Measurements from ENCODE around the gene PSENEN. TPM values are rescaled to one million over a fixed set of nuclear protein-coding genes. Genes with fewer than 3 reads are reported as not detected.

PSENEN gene
- total RNA-seq, 1 experiment from 2014 or later, result 70.2 TPM

GRCh38 chr19:35739275-35740107 lies 6.0 kb upstream of the PSENEN start:
- no peaks in the 10 kb centered on the region for H3K27me3 ChIP-seq (replicated peaks; ENCODE audit: control insufficient read depth, insufficient read depth, low read length)
- H3K36me3 Mint-ChIP-seq (ENCODE audit: insufficient read depth, unreplicated experiment), result peaks cover 76% of the 10 kb centered on the region
- peaks cover 6% of the 10 kb centered on the region; the same call in 1 of the 2 replicates for H3K4me1 ChIP-seq
- ChIA-PET CTCF (interaction anchor here (1.0 kb wide), 1 partner anchor 9 kb away, joined by 3 read pairs; the partner anchor contains the start of gene LIN37), POLR2A (interaction anchor here (1.0 to 1.1 kb wide), 2 partner anchors 9 to 21 kb away, joined by 3 to 4 read pairs; partner anchors contain the start of gene LIN37)
- no peaks in the 10 kb centered on the region for H3K9me3 Mint-ChIP-seq (ENCODE audit: unreplicated experiment)
- H3K9me3 ChIP-seq, result no peaks in the 10 kb centered on the region
- intact Hi-C loops (cut with micrococcal nuclease; ENCODE audit: unreplicated experiment), result loop anchor here (1.0 to 2.0 kb wide), 2 partner anchors 22 to 47 kb away; no protein-coding TSS in a partner anchor
- no TSS peak for BruUV-seq (replicated peaks)
- H3K4me3 Mint-ChIP-seq (ENCODE audit: unreplicated experiment), result peak overlapping the region; percentile 97
- TF ChIP-seq CTCF (IDR thresholded peaks at IDR 0.05; ENCODE audit: insufficient read depth in 1 of 2, low read depth in 1 of 2, low read length in 1 of 2, severe bottlenecking in 1 of 2, unreplicated experiment in 1 of 2), result no peak
- H3K27me3 Mint-ChIP-seq (ENCODE audit: insufficient read depth, unreplicated experiment), result no peaks in the 10 kb centered on the region
- DNase-seq, result no peak
- peaks cover 11% of the 10 kb centered on the region for H3K4me1 Mint-ChIP-seq (ENCODE audit: low read depth, unreplicated experiment)
- H3K36me3 ChIP-seq (ENCODE audit: control insufficient read depth, insufficient read depth, low read length), result peaks cover 8% of the 10 kb centered on the region; the same call in 1 of the 2 replicates
- H3K27ac Mint-ChIP-seq (ENCODE audit: unreplicated experiment), result peak overlapping the region; percentile 87
- peak overlapping the region; percentile 53 for H3K4me3 ChIP-seq (ENCODE audit: low read depth, low read length)

- CTCF ChIA-PET, result interaction anchor here (0.9 to 1.2 kb wide), 7 partner anchors 8 to 191 kb away, joined by 3 to 13 read pairs (median 5); partner anchors contain the start of gene LIN37
- Histone ChIP-seq H3K9me3 (no peaks in the 10 kb centered on the region), H3K4me3 (ENCODE audit: low read depth, low read length) (peak overlapping the region; percentile 53), H3K36me3 (ENCODE audit: control insufficient read depth, insufficient read depth, low read length) (peaks cover 8% of the 10 kb centered on the region; the same call in 1 of the 2 replicates), H3K27me3 (replicated peaks; ENCODE audit: control insufficient read depth, insufficient read depth, low read length) (no peaks in the 10 kb centered on the region), H3K4me1 (peaks cover 8% of the 10 kb centered on the region; the same call in 1 of the 2 replicates)
- H3K4me1 Mint-ChIP-seq (ENCODE audit: low read depth, unreplicated experiment), result peaks cover 11% of the 10 kb centered on the region
- POLR2A ChIA-PET, result interaction anchor here (1.0 to 1.2 kb wide), 7 partner anchors 8 to 191 kb away, joined by 3 to 7 read pairs (median 4); partner anchors contain the start of genes COX6B1 and LIN37
- intact Hi-C loops (cut with micrococcal nuclease; ENCODE audit: unreplicated experiment), result loop anchor here (1.0 to 2.0 kb wide), 2 partner anchors 23 to 47 kb away; no protein-coding TSS in a partner anchor
- BruUV-seq (replicated peaks), result no TSS peak
- no peaks in the 10 kb centered on the region for H3K27me3 Mint-ChIP-seq (ENCODE audit: insufficient read depth, unreplicated experiment)
- peak overlapping the region; percentile 87 for H3K27ac Mint-ChIP-seq (ENCODE audit: unreplicated experiment)
- no peaks in the 10 kb centered on the region for H3K9me3 Mint-ChIP-seq (ENCODE audit: unreplicated experiment)
- H3K4me3 Mint-ChIP-seq (ENCODE audit: unreplicated experiment), result peak overlapping the region; percentile 97
- no peak for TF ChIP-seq CTCF (IDR thresholded peaks at IDR 0.05; ENCODE audit: insufficient read depth in 1 of 2, low read depth in 1 of 2, low read length in 1 of 2, severe bottlenecking in 1 of 2, unreplicated experiment in 1 of 2)
- peaks cover 74% of the 10 kb centered on the region for H3K36me3 Mint-ChIP-seq (ENCODE audit: insufficient read depth, unreplicated experiment)
- no peak for DNase-seq
Observed at GRCh38 chr19:35740108-35740422, 5.4 kb upstream of the PSENEN start.
